H7 (cell line): Measurements from ENCODE around the gene ADORA2B. TPM values are rescaled to one million over a fixed set of nuclear protein-coding genes. Genes with fewer than 3 reads are reported as not detected.

Experiments used
- DNase-seq: peaks from one replicate; pipeline ENCODE4 v3.0.0; 2012
- H3K27me3 ChIP-seq: 2 replicates; pipeline ENCODE4 v1.6.0; 2011; ENCODE audit warnings: mild to moderate bottlenecking, low read length; ENCODE audit not compliant: control insufficient read depth, insufficient read depth
- H3K36me3 ChIP-seq: replicated peaks from 2 replicates; pipeline ENCODE4 v1.5.1; 2011; ENCODE audit warnings: low read length; ENCODE audit not compliant: control insufficient read depth, insufficient read depth
- H3K4me3 ChIP-seq: 2 replicates; pipeline ENCODE4 v1.5.1; 2011; ENCODE audit warnings: low read depth, mild to moderate bottlenecking, control low read depth, low read length, moderate library complexity; ENCODE audit not compliant: insufficient read depth
- total RNA-seq: library from RNA; depleted of rRNA; stranded (reverse); fragments of >200 nt; shearing (Covaris generic); gene quantifications from 2 replicates; pipeline ENCODE4 v1.2.3, GENCODE V29; 2014

Gene ADORA2B
- total RNA-seq, 1 experiment from 2014 or later: 4.6 TPM

DNA sequence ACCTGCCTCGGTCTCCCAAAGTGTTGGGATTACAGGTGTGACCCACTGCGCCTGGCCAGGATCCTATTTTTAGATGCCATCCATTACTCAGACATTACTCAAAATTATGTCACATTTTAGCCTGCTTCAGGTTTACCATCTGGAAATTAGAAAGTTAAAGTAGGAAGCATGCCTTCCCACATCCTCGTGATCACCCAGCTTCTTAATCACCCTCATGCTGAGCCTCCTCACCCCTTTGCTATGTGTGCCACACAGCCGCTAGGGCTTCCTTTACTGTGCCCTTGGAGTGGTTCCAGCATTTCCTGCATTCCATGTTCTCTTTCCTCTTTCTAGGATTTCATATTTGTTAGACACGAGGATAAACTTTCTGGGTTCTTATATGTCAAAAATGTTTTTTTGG, 9.3 kb downstream of the ADORA2B start:
- Histone ChIP-seq H3K27me3 (no peaks in the 10 kb centered on the region), H3K4me3 (no peak overlapping the region), H3K36me3 (no peaks in the 10 kb centered on the region)
- DNase-seq: no peak

- DNase-seq: peak; percentile 57
- Histone ChIP-seq H3K36me3 (no peaks in the 10 kb centered on the region), H3K4me3 (no peak overlapping the region), H3K27me3 (no peaks in the 10 kb centered on the region)
These were observed 11.0 kb downstream of the ADORA2B start for GRCh38 chr17:15955793-15956541.

- Histone ChIP-seq H3K27me3 (no peaks in the 10 kb centered on the region), H3K4me3 (no peak overlapping the region), H3K36me3 (no peaks in the 10 kb centered on the region)
- no peak for DNase-seq
These were observed 12.3 kb downstream of the ADORA2B start for GRCh38 chr17:15957206-15957605.

- Histone ChIP-seq H3K4me3 (no peak overlapping the region), H3K27me3 (no peaks in the 10 kb centered on the region), H3K36me3 (no peaks in the 10 kb centered on the region)
- no peak for DNase-seq
These were observed 12.8 kb downstream of the ADORA2B start for GRCh38 chr17:15957608-15958307.

DNA sequence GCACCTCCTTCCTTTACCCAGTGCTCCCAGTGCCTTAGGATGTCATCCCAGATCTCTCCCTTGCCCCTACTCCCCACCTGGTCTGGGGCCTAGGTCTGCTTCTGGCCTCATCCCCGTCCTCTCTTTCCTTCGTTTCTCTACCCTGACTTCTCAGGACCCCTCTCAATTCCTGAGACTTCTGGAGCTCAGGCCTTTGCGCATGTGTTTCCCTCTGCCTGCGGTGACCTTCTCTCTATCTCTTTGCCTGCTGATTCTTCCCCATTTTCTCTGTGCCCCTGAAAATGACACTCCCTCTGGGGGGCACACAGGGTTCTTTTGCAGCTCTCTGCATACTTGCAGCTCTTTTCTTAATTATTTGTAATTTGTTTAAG, 13.5 kb downstream of the ADORA2B start:
- no peaks in the 10 kb centered on the region for H3K36me3 ChIP-seq
- DNase-seq: no peak
- no peak overlapping the region for H3K4me3 ChIP-seq
- no peaks in the 10 kb centered on the region for H3K27me3 ChIP-seq

DNA sequence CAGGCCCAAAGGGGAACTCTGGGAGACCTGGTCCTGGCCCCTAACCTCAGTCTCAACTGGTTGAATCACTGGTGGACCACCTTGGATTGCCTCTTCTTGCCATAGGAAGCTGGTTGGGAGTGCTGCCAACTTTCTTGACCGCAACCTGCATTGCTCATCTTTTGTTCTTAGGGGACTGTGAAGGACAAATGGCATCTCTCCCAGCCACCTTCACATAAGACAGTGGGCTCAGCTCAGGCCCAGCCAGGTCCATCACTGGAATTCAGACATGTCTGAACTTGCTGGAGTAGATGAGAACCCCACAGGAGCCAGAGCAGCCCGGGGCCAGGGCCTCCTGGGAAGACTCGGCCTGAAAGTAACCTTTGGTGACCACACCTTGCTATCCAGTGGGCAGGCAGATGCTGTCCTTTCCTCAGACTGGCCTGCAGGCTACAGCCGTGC, 18.8 kb downstream of the ADORA2B start:
- no peak for DNase-seq
- H3K27me3 ChIP-seq: no peaks in the 10 kb centered on the region
- H3K36me3 ChIP-seq: no peaks in the 10 kb centered on the region
- no peak overlapping the region for H3K4me3 ChIP-seq

- DNase-seq: peak; percentile 57
- Histone ChIP-seq H3K4me3 (no peak overlapping the region), H3K36me3 (no peaks in the 10 kb centered on the region), H3K27me3 (no peaks in the 10 kb centered on the region)
These were observed 20.6 kb downstream of the ADORA2B start for GRCh38 chr17:15965528-15965927.

DNA sequence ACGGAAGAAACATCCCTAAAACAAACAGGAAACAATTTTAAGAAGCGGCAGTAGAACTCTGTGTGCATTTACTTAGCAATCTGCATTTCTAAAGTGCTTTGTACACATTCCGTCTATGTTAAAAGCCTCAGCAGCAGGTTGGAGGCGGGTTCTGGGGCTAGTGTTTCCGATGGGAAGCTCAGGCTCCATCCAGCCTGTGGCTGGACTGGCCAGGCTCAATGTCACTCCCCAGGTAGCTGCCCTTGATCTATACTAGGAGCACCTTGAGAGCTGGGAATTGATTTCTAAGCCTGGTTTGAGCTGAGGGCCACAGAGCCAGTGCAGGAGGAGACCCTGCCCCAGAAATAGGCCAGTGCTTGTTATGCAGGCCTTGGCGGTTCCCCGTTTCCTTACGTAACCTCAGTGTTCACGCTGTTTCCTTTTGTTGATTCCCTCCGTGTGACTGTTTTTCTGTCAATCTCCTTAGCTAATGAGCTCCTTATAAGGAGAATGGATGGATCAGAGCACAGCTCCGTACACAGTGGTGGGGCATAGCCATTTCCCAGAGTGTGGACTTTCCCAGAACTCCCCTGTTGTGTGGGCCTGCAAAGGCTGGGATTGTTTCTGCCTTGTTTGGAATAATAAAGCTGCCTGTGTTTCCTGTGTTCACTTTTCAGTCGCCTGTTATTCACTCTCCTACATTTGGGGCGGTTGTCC, 21.4 kb downstream of the ADORA2B start:
- peak; percentile 81 for DNase-seq
- H3K27me3 ChIP-seq: no peaks in the 10 kb centered on the region
- peak overlapping the region; percentile 24 for H3K4me3 ChIP-seq
- H3K36me3 ChIP-seq: no peaks in the 10 kb centered on the region

GRCh38 chr17:15966879-15967248, 21.9 kb downstream of the ADORA2B start:
- H3K27me3 ChIP-seq: no peaks in the 10 kb centered on the region
- DNase-seq: peak; percentile 57
- peak overlapping the region; percentile 24 for H3K4me3 ChIP-seq

DNA sequence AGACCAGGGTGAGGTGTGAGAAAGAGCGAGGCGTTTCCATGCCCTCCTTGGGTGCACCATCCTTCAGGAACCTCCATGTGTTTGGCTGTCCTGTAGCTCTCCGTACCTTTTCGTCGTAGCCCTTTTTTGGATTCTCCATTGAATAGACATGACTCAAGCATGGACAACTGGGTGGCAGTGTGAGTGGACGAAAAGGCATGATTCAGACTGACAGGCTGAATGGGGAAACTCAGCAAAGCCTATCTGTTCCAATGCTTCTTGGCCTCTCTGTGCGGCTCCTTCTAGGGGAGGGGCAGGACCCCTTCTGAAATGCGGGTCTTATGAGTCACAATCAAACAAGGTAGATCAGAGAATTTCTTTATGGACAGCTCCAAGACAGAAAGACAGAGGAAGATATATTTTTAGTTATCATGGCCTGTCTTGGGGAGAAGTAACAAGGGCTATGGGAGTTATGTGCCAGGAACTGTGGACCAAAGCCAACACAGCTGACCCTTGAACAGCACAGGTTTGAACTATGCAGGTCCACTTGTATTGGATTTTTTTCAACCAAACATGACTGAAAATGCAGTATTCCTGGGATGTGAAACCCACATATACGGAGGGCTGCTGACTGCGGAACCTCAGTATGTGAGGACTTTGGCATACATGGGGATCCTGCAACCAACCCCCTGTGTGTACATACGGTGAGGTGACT, 22.9 kb downstream of the ADORA2B start:
- no peak overlapping the region for H3K4me3 ChIP-seq
- H3K36me3 ChIP-seq: no peaks in the 10 kb centered on the region
- DNase-seq: no peak
- H3K27me3 ChIP-seq: no peaks in the 10 kb centered on the region

More at GRCh38 chr17:15966879-15967248, 21.9 kb downstream of the ADORA2B start:
- no peaks in the 10 kb centered on the region for H3K36me3 ChIP-seq

DNA sequence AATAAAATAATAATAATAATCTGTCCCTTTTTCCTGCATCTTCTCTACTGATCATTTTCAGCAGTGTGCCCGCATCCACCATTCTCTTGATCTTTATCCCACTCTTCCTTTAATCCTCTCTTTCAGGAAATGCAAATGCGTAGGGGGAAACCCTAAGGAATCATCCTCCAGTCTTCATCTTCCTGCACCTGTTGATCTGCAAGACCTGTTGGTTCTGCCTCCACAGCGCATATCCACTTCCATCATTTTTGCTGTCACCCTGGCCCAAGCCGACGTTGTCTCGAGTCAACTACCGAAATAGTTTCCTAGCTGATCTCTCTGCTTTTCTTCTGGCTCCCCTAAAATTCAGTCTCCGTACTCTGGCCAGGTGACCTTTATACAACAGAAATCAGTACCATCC, 24.5 kb downstream of the ADORA2B start:
- Histone ChIP-seq H3K36me3 (no peaks in the 10 kb centered on the region), H3K4me3 (no peak overlapping the region), H3K27me3 (no peaks in the 10 kb centered on the region)
- no peak for DNase-seq

GRCh38 chr17:15970500-15970899, 25.6 kb downstream of the ADORA2B start:
- DNase-seq: no peak
- H3K36me3 ChIP-seq: peaks cover 3% of the 10 kb centered on the region
- no peaks in the 10 kb centered on the region for H3K27me3 ChIP-seq
- no peak overlapping the region for H3K4me3 ChIP-seq

GRCh38 chr17:15971098-15971678, 26.3 kb downstream of the ADORA2B start:
- peaks cover 3% of the 10 kb centered on the region for H3K36me3 ChIP-seq
- H3K4me3 ChIP-seq: no peak overlapping the region
- no peak for DNase-seq
- H3K27me3 ChIP-seq: no peaks in the 10 kb centered on the region

- DNase-seq: no peak
- no peaks in the 10 kb centered on the region for H3K27me3 ChIP-seq
- H3K36me3 ChIP-seq: peaks cover 3% of the 10 kb centered on the region
- no peak overlapping the region for H3K4me3 ChIP-seq
These were observed 27.0 kb downstream of the ADORA2B start for GRCh38 chr17:15971882-15972281.
